Activated CD4-positive, alpha-beta memory T cell treated with anti-CD3 and anti-CD28 coated beads, Interleukin-2, amount 10 ng/mL, durations not matched to agents 7 days and 5 days (primary cell): ENCODE measurements around the gene TENM3. TPM values are rescaled to one million over a fixed set of nuclear protein-coding genes. Genes with fewer than 3 reads are reported as not detected.

Experiments used
- CTCF ChIA-PET: fragments of 350-600 bp; sonication (Branson Sonifier 250); formaldehyde crosslinking; loops from one replicate; lab custom pipeline; 2021; ENCODE audit warnings: antibody characterized with exemption, inconsistent platforms; lab: Charles Lee
- POLR2A ChIA-PET: fragments of 350-600 bp; sonication (Branson Sonifier 250); formaldehyde crosslinking; loops from one replicate; lab custom pipeline; 2021; ENCODE audit warnings: antibody characterized with exemption; lab: Charles Lee
- DNase-seq: peaks from one replicate; pipeline ENCODE4 v3.0.0-alpha.2; 2020
- H3K27ac Mint-ChIP-seq: one replicate; pipeline ENCODE4 v1.8.0; 2021; ENCODE audit warnings: mild to moderate bottlenecking, mixed read lengths
- H3K27me3 Mint-ChIP-seq: one replicate; pipeline ENCODE4 v1.8.0; 2021; ENCODE audit warnings: mixed read lengths
- H3K36me3 Mint-ChIP-seq: one replicate; pipeline ENCODE4 v1.8.0; 2021; ENCODE audit warnings: low read depth, mixed read lengths
- H3K4me1 Mint-ChIP-seq: one replicate; pipeline ENCODE4 v1.8.0; 2021; ENCODE audit warnings: mixed read lengths
- H3K4me3 Mint-ChIP-seq: one replicate; pipeline ENCODE4 v1.8.0; 2021; ENCODE audit warnings: mild to moderate bottlenecking, mixed read lengths
- H3K9me3 Mint-ChIP-seq: one replicate; pipeline ENCODE4 v1.8.0; 2021; ENCODE audit warnings: mixed read lengths
- total RNA-seq, 2 experiments: library from RNA; stranded (reverse); gene quantifications; one replicate each; pipeline ENCODE4 v1.2.3, GENCODE V29; 2021

Gene TENM3
- total RNA-seq, 2 experiments from 2014 or later = not detected

DNA sequence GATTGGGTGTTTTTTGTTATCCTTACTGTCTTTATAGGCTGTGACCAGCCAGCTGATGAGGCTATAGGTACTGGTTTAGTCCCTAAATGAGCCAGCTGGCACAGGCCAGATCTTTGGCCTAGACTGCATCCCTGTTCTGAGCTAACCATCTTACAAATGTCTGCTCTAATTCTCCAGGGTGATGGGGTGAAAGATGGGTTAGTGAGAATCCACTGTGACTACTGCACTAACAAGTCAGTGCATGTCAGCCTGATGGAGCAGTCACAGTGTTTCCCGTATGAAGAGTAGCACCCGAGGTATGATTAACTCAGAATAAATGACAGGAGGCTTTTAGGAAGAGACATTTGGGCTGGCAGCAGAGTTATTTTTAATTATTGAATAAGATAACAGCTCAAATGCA lies 493.0 kb downstream of the TENM3 start:
- DNase-seq = no peak
- ChIA-PET POLR2A (no interaction called here), CTCF (interaction anchor here (1.9 kb wide), 1 partner anchor 13 kb away, joined by 5 read pairs; no protein-coding TSS in a partner anchor)
- H3K36me3 Mint-ChIP-seq = no peaks in the 10 kb centered on the region
- no peaks in the 10 kb centered on the region for H3K9me3 Mint-ChIP-seq
- peaks cover 2% of the 10 kb centered on the region for H3K27me3 Mint-ChIP-seq
- H3K27ac Mint-ChIP-seq = no peak overlapping the region
- H3K4me3 Mint-ChIP-seq = no peak overlapping the region
- H3K4me1 Mint-ChIP-seq = no peaks in the 10 kb centered on the region

DNA sequence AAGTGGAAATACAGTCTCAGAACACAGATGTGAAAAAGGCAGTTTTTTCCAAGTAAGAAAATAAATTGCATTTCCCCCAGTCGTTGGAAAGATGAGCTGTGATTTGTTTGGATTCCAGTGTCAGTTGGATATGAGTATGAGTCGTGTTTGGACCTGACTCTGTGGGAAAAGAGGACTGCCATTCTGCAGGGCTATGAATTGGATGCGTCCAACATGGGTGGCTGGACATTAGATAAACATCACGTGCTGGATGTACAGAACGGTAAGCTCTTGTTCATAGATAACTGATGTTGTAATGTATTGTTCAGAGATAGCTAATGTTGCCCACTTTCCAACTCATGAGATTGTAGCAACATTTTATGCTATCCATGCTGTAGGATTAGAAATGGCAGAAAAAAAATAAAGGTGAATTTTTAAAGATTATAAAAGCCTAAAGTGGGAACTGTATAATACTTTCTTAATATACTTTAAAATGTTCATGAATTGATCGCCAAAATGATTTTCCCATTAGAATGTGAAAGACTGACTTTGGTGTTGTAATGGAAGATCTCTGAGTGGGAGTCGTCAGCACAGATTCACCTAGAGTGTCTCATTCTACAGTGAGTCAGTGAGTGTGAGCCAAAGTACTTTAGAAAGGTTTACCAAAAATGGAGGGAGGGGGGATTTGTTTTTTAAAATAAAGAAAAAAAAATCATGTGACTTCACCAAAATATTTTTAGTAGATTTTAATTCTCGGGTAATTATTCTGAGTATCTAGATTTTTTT lies 495.3 kb downstream of the TENM3 start:
- Mint-ChIP-seq H3K27ac (no peak overlapping the region), H3K4me3 (no peak overlapping the region), H3K27me3 (peaks cover 5% of the 10 kb centered on the region), H3K4me1 (no peaks in the 10 kb centered on the region), H3K9me3 (no peaks in the 10 kb centered on the region), H3K36me3 (no peaks in the 10 kb centered on the region)
- ChIA-PET CTCF (interaction anchor here (1.9 kb wide), 1 partner anchor 11 kb away, joined by 5 read pairs; no protein-coding TSS in a partner anchor), POLR2A (no interaction called here)
- no peak for DNase-seq

DNA sequence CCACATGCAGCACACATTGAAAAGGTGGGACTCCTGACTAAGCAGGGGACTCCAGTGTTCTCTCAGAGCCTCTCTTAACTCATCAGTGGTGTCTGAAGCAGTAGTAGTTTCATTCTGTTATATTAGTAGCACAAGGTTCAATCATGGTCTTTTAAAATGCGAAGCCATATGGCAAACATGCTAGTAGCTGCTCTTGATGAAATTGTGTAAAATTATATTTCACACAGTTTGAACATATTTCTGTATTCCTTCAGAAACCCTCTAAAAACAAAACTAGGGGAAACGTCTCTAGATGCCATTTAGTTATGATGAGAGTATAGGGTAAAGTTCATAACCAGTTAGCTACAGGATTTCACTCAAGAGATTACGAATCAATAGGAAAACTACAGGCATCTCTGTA lies 497.1 kb downstream of the TENM3 start:
- Mint-ChIP-seq H3K27ac (no peak overlapping the region), H3K4me3 (no peak overlapping the region), H3K36me3 (no peaks in the 10 kb centered on the region), H3K4me1 (no peaks in the 10 kb centered on the region), H3K9me3 (no peaks in the 10 kb centered on the region), H3K27me3 (peaks cover 3% of the 10 kb centered on the region)
- no peak for DNase-seq
- ChIA-PET CTCF (interaction anchor here (1.2 kb wide), 1 partner anchor 14 kb away, joined by 3 read pairs; no protein-coding TSS in a partner anchor), POLR2A (no interaction called here)

DNA sequence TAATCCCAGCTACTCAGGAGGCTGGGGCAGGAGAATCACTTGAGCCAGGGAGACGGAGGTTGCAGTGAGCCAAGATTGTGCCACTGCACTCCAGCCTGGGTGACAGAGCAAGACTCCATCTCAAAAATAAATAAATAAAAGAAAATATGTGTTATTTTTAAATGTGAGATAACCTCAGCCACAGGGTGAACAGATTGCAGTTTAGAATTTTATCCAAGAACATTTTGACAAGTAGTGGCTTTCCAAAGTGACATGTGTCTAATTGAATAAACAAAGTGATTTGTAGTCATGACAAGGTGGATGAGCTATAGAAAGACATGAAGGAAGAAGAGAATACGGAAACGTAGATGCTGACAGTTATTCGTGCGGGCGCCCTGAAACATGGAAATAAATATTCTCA lies 497.9 kb downstream of the TENM3 start:
- Mint-ChIP-seq H3K9me3 (peaks cover 2% of the 10 kb centered on the region), H3K27me3 (peaks cover 6% of the 10 kb centered on the region), H3K27ac (no peak overlapping the region), H3K36me3 (no peaks in the 10 kb centered on the region), H3K4me1 (no peaks in the 10 kb centered on the region), H3K4me3 (no peak overlapping the region)
- DNase-seq = no peak
- CTCF ChIA-PET = interaction anchor here (1.2 kb wide), 1 partner anchor 15 kb away, joined by 3 read pairs; no protein-coding TSS in a partner anchor
- POLR2A ChIA-PET = no interaction called here

DNA sequence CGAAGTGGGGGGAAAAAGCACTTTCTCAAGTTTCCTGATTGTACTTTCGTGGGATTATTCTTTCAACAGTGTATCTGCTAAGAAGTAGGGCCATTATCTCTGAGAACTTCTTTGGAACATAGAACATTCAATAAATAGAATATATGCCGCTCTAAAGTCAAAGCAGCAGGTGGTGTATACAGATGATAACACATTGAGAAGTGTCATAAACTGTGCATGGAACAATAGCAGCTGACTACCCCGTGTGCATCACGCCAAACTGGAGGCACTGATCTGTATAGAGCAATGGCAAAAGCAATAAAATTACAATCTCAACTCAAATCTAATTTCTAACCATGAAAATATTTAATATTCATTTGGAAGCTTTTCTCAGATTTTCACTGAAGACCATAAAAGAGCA lies 498.7 kb downstream of the TENM3 start:
- H3K4me3 Mint-ChIP-seq = no peak overlapping the region
- H3K36me3 Mint-ChIP-seq = no peaks in the 10 kb centered on the region
- ChIA-PET CTCF (no interaction called here), POLR2A (no interaction called here)
- DNase-seq = no peak
- H3K9me3 Mint-ChIP-seq = peaks cover 2% of the 10 kb centered on the region
- no peak overlapping the region for H3K27ac Mint-ChIP-seq
- peaks cover 7% of the 10 kb centered on the region for H3K27me3 Mint-ChIP-seq
- no peaks in the 10 kb centered on the region for H3K4me1 Mint-ChIP-seq

DNA sequence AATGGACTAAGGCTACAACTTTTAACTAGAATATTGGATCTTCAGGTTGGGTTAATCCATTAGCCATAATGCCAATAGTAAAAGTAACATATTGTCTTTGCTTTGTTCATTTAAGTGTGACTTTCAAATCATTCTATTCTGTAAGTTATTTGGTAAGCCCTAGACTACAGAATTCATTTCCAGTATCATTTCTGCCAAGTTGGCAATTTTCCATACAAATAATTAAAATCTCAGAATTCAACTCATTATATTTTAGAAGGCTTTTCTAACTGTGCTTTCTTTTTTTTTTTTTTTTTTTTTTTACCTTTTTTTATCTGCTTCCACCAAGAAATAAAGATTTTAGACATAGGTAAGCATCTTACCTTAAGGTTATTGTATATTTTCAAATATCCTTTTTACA lies 500.6 kb downstream of the TENM3 start:
- peaks cover 4% of the 10 kb centered on the region for H3K4me1 Mint-ChIP-seq
- H3K27me3 Mint-ChIP-seq = peaks cover 7% of the 10 kb centered on the region
- DNase-seq = no peak
- no peak overlapping the region for H3K27ac Mint-ChIP-seq
- ChIA-PET POLR2A (no interaction called here), CTCF (no interaction called here)
- peaks cover 2% of the 10 kb centered on the region for H3K9me3 Mint-ChIP-seq
- H3K4me3 Mint-ChIP-seq = no peak overlapping the region
- no peaks in the 10 kb centered on the region for H3K36me3 Mint-ChIP-seq

DNA sequence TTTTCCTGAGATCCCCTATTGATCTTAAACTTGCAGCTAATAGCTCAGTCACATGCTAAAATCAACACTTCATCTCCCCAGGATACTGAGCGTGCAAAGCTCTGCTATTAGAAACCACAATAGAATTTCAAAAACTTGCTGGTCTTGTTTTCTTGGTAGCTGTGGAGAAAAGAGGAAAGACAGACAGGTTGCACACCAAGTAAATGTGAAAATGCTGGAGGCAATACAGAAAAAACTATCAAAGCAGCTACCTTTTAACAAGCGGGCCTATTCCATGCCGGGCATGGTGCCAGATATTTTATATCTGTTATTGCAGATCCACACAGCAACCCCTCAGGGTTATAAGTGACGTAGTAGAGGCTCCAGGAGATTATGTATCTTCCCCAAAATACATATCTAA lies 502.0 kb downstream of the TENM3 start:
- DNase-seq = no peak
- ChIA-PET CTCF (no interaction called here), POLR2A (no interaction called here)
- H3K27me3 Mint-ChIP-seq = peaks cover 7% of the 10 kb centered on the region
- no peak overlapping the region for H3K4me3 Mint-ChIP-seq
- no peaks in the 10 kb centered on the region for H3K36me3 Mint-ChIP-seq
- peaks cover 2% of the 10 kb centered on the region for H3K9me3 Mint-ChIP-seq
- H3K27ac Mint-ChIP-seq = no peak overlapping the region
- peaks cover 8% of the 10 kb centered on the region for H3K4me1 Mint-ChIP-seq

DNA sequence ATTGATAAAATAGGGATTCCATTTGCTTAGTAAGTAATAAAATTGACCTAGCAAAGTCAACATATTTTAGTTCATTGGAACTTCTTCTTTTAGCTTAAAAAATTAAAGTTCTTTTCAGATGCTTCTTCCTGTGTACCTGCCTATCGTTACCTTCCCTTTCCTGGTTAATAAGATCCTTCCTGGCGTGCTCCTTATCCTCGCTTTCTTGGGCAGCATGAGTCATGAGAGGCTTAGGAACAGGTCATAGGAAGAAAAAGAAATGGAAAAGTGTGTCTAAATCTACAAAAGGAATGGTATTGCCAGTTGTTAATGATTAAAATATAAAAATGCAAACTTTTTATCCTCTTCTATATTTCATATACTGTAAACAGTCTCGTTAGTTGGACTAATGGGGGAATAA lies 503.7 kb downstream of the TENM3 start:
- no peaks in the 10 kb centered on the region for H3K36me3 Mint-ChIP-seq
- no peak overlapping the region for H3K4me3 Mint-ChIP-seq
- no peak overlapping the region for H3K27ac Mint-ChIP-seq
- peaks cover 7% of the 10 kb centered on the region for H3K27me3 Mint-ChIP-seq
- H3K4me1 Mint-ChIP-seq = peaks cover 8% of the 10 kb centered on the region
- DNase-seq = no peak
- CTCF ChIA-PET = no interaction called here
- H3K9me3 Mint-ChIP-seq = peaks cover 2% of the 10 kb centered on the region
- POLR2A ChIA-PET = no interaction called here

DNA sequence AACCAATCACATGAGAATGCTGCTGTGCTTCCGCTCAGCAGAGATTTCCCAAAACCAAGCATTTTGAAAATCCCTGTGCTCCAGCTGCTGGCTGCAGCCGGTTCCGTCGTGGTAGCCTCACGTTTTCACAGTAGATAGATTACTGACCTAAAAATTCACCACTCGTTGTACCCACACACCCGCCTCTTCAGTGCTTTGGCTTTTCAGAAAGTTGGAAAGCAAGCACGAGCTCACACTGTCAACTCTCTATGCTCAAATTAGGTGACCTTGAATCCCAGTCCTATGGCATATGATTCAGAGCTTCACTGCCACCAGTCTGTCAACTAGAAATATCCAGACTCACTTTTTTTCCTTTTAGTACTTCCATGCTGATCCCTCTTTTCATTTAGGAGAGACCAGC lies 505.1 kb downstream of the TENM3 start:
- H3K9me3 Mint-ChIP-seq = peaks cover 2% of the 10 kb centered on the region
- CTCF ChIA-PET = interaction anchor here (2.2 kb wide), 1 partner anchor 11 kb away, joined by 5 read pairs; no protein-coding TSS in a partner anchor
- peaks cover 8% of the 10 kb centered on the region for H3K4me1 Mint-ChIP-seq
- peaks cover 4% of the 10 kb centered on the region for H3K27me3 Mint-ChIP-seq
- no peaks in the 10 kb centered on the region for H3K36me3 Mint-ChIP-seq
- no peak overlapping the region for H3K27ac Mint-ChIP-seq
- DNase-seq = no peak
- POLR2A ChIA-PET = no interaction called here
- H3K4me3 Mint-ChIP-seq = no peak overlapping the region

DNA sequence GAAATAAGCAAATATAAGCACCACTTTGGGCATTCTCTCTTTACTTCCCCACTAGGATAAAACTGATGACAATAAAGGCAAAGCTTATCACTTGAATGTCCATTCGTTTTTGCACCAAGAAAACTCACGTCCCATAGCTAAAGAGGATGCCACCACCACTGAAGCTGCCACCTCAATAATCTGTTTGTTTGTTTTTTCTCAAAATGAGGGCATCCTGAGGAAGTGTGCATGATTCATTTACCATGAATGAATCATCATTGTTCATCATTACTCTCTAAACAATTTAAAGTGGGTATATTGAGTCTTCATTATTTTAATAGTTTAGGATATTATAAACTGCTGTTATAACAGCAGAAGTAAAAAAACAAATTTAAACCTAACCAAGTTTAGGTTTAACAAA lies 505.7 kb downstream of the TENM3 start:
- H3K27ac Mint-ChIP-seq = no peak overlapping the region
- DNase-seq = no peak
- H3K36me3 Mint-ChIP-seq = no peaks in the 10 kb centered on the region
- H3K4me3 Mint-ChIP-seq = no peak overlapping the region
- CTCF ChIA-PET = interaction anchor here (2.2 kb wide), 1 partner anchor 12 kb away, joined by 5 read pairs; no protein-coding TSS in a partner anchor
- POLR2A ChIA-PET = no interaction called here
- H3K9me3 Mint-ChIP-seq = peaks cover 2% of the 10 kb centered on the region
- peaks cover 8% of the 10 kb centered on the region for H3K4me1 Mint-ChIP-seq
- peaks cover 4% of the 10 kb centered on the region for H3K27me3 Mint-ChIP-seq

DNA sequence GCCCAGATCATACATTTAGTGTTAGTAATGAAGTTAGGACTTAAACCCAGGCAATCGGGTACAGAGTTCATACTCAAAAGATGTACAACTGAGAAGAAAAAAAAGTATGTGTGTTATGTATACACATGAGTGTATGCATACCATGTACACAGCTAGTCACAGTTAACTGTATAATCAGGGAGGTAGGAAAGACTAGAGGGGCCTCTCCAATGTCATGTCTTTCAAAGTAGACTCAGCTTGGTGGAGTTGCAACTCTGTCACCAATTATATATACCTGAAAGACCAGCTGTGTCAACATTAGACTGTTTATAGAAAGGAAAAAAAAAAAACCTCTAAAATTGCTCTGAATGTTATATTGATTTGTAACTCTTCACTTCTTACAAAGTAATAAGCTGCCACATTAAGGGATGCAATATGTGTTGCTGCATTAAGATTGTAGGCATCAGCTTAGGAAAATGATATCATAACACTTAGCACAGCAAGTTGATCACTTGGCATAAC lies 506.5 kb downstream of the TENM3 start:
- peaks cover 2% of the 10 kb centered on the region for H3K9me3 Mint-ChIP-seq
- no peaks in the 10 kb centered on the region for H3K36me3 Mint-ChIP-seq
- peaks cover 4% of the 10 kb centered on the region for H3K27me3 Mint-ChIP-seq
- H3K27ac Mint-ChIP-seq = no peak overlapping the region
- peaks cover 8% of the 10 kb centered on the region for H3K4me1 Mint-ChIP-seq
- CTCF ChIA-PET = interaction anchor here (2.2 kb wide), 1 partner anchor 12 kb away, joined by 5 read pairs; no protein-coding TSS in a partner anchor
- H3K4me3 Mint-ChIP-seq = no peak overlapping the region
- POLR2A ChIA-PET = interaction anchor here (0.6 kb wide), 1 partner anchor 22 kb away, joined by 3 read pairs; no protein-coding TSS in a partner anchor
- DNase-seq = no peak

DNA sequence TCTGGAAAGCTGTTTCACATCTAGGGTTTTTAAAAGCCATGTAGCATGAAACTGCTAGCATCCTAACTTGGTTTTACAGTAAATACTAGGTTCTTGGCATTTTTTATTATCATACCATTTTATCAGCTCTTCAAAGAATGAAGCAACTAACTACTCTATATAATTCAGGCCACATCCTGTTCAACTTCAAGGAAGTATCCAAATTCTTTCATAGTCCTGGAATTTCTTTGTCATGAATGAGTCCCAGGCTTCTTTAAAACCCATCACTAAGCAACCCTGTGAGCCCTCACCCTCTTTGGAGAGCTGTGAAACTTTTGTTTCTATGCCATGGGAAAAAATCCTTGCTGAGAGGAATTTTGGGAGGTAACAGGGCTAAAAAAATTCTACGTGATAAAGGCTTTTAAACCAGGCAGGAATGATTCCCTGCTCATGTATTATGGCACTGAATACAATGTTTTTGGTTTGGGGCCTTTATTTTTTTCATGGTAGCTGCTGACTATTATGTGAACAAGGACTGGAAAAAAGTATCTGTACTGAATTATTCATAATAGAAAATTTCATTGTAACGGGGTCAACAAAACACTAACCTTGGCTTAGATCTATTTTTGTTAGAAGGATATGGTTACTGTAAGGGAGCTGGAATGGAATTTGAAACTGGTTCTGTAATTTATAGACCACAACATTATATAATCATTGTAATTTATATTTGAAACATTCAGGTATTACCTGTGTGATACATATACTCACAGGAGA lies 509.1 kb downstream of the TENM3 start:
- CTCF ChIA-PET = interaction anchor here (0.7 kb wide), 2 partner anchors 184 to 549 kb away, joined by 5 read pairs; no protein-coding TSS in a partner anchor
- no peak overlapping the region for H3K4me3 Mint-ChIP-seq
- POLR2A ChIA-PET = no interaction called here
- H3K36me3 Mint-ChIP-seq = no peaks in the 10 kb centered on the region
- no peak overlapping the region for H3K27ac Mint-ChIP-seq
- no peaks in the 10 kb centered on the region for H3K27me3 Mint-ChIP-seq
- no peak for DNase-seq
- peaks cover 8% of the 10 kb centered on the region for H3K4me1 Mint-ChIP-seq
- no peaks in the 10 kb centered on the region for H3K9me3 Mint-ChIP-seq

DNA sequence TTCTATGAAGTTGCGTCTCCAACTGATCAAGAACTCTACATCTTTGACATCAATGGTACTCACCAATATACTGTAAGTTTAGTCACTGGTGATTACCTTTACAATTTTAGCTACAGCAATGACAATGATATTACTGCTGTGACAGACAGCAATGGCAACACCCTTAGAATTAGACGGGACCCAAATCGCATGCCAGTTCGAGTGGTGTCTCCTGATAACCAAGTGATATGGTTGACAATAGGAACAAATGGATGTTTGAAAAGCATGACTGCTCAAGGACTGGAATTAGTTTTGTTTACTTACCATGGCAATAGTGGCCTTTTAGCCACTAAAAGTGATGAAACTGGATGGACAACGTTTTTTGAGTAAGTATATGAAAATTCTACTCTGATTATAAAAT lies 511.7 kb downstream of the TENM3 start:
- H3K4me3 Mint-ChIP-seq = no peak overlapping the region
- no peak for DNase-seq
- H3K27ac Mint-ChIP-seq = no peak overlapping the region
- POLR2A ChIA-PET = no interaction called here
- H3K36me3 Mint-ChIP-seq = no peaks in the 10 kb centered on the region
- H3K27me3 Mint-ChIP-seq = no peaks in the 10 kb centered on the region
- CTCF ChIA-PET = no interaction called here
- no peaks in the 10 kb centered on the region for H3K9me3 Mint-ChIP-seq
- no peaks in the 10 kb centered on the region for H3K4me1 Mint-ChIP-seq
